ENCODE results near the gene KRTAP4-7.
"Not testable (repeated sequence)": the region's sequence is repeated elsewhere in the genome, so short reads cannot be mapped to it uniquely, and the experiment has no call there.

The KRTAP4-7 gene

GRCh38 chr17:41111151-41111885, 27.4 kb downstream of the KRTAP4-7 start:
- DNase-seq = no peak

- no peak for DNase-seq
Observed at GRCh38 chr17:41116297-41116696, 32.3 kb downstream of the KRTAP4-7 start.

- DNase-seq = not testable (repeated sequence)
Observed at GRCh38 chr17:41117846-41118386, 34.0 kb downstream of the KRTAP4-7 start, which contains the start of gene KRTAP4-11. Gene KRTAP4-11 (minus strand): TSS chr17:41118373. CDS start chr17:41118315, 58 bp downstream.

GRCh38 chr17:41118721-41119120, 34.8 kb downstream of the KRTAP4-7 start:
- DNase-seq = no peak

GRCh38 chr17:41119696-41120690, 36.0 kb downstream of the KRTAP4-7 start:
- DNase-seq = not testable (repeated sequence)

GRCh38 chr17:41121742-41122141, 37.8 kb downstream of the KRTAP4-7 start:
- no peak for DNase-seq

GRCh38 chr17:41123292-41123990, 39.5 kb downstream of the KRTAP4-7 start:
- DNase-seq = not testable (repeated sequence)

GRCh38 chr17:41123991-41124371, 40.0 kb downstream of the KRTAP4-7 start, which contains the start of gene KRTAP4-12:
Gene KRTAP4-12 (minus strand): TSS chr17:41124182. CDS start chr17:41124122, 60 bp downstream.
- not testable (repeated sequence) for DNase-seq

- no peak for DNase-seq
Observed at GRCh38 chr17:41125064-41125463, 41.1 kb downstream of the KRTAP4-7 start.

GRCh38 chr17:41126412-41126811, 42.5 kb downstream of the KRTAP4-7 start:
- DNase-seq = no peak

GRCh38 chr17:41127371-41127770, 43.4 kb downstream of the KRTAP4-7 start:
- no peak for DNase-seq

GRCh38 chr17:41131979-41132378, 48.0 kb downstream of the KRTAP4-7 start:
- DNase-seq = no peak

- no peak for DNase-seq
Observed at GRCh38 chr17:41133880-41134735, 50.2 kb downstream of the KRTAP4-7 start.
